Activated B cell treated with CpG ODN at 0.5 μM for 24 hours (primary cell): ENCODE results near the gene ANKRD34B. TPM values are rescaled to one million over a fixed set of nuclear protein-coding genes. Genes with fewer than 3 reads are reported as not detected.
A peak's percentile ranks its signal among the peaks of the same experiment; 100 is the strongest.

Source experiments
- ATAC-seq: fragments of 200-7000 bp; cut with Tn5 transposase; one replicate; pipeline ENCODE4 v1.10.0; 2021; ENCODE audit warnings: low read depth, mild to moderate bottlenecking, moderate library complexity
- CTCF ChIA-PET: fragments of 350-600 bp; sonication (Branson Sonifier 250); formaldehyde crosslinking; loops from one replicate; lab custom pipeline; 2021; ENCODE audit warnings: antibody characterized with exemption; lab: Charles Lee
- POLR2A ChIA-PET: fragments of 350-600 bp; sonication (Branson Sonifier 250); formaldehyde crosslinking; loops from one replicate; lab custom pipeline; 2021; ENCODE audit warnings: antibody characterized with exemption; lab: Charles Lee
- DNase-seq: peaks from one replicate; pipeline ENCODE4 v3.0.0; 2022
- H3K27ac Mint-ChIP-seq: one replicate; pipeline ENCODE4 v1.8.0; 2020; ENCODE audit warnings: mixed read lengths
- H3K27me3 Mint-ChIP-seq: one replicate; pipeline ENCODE4 v1.8.0; 2021; ENCODE audit warnings: mixed read lengths
- H3K36me3 Mint-ChIP-seq: one replicate; pipeline ENCODE4 v1.8.0; 2021; ENCODE audit warnings: low read depth, mixed read lengths
- H3K4me1 Mint-ChIP-seq: one replicate; pipeline ENCODE4 v1.8.0; 2021; ENCODE audit warnings: mixed read lengths
- H3K4me3 Mint-ChIP-seq: one replicate; pipeline ENCODE4 v1.8.0; 2020; ENCODE audit warnings: mild to moderate bottlenecking, mixed read lengths
- H3K9me3 Mint-ChIP-seq: one replicate; pipeline ENCODE4 v1.8.0; 2020; ENCODE audit warnings: mixed read lengths
- intact Hi-C: fragments of 100-400 bp; cut with micrococcal nuclease; formaldehyde crosslinking; loops from one replicate; pipeline ENCODE4 v1.15.1; 2024
- total RNA-seq: library from RNA; stranded (reverse); gene quantifications from 2 replicates; pipeline ENCODE4 v1.2.3, GENCODE V29; 2022
- TF ChIP-seq, protein P1 (sequence below): fragments of 200-600 bp; IDR thresholded peaks from one replicate; pipeline ENCODE4 v1.8.0; 2022; ENCODE audit warnings: antibody characterized with exemption, mild to moderate bottlenecking

The ANKRD34B gene
- not detected in 2 replicates for total RNA-seq

DNA sequence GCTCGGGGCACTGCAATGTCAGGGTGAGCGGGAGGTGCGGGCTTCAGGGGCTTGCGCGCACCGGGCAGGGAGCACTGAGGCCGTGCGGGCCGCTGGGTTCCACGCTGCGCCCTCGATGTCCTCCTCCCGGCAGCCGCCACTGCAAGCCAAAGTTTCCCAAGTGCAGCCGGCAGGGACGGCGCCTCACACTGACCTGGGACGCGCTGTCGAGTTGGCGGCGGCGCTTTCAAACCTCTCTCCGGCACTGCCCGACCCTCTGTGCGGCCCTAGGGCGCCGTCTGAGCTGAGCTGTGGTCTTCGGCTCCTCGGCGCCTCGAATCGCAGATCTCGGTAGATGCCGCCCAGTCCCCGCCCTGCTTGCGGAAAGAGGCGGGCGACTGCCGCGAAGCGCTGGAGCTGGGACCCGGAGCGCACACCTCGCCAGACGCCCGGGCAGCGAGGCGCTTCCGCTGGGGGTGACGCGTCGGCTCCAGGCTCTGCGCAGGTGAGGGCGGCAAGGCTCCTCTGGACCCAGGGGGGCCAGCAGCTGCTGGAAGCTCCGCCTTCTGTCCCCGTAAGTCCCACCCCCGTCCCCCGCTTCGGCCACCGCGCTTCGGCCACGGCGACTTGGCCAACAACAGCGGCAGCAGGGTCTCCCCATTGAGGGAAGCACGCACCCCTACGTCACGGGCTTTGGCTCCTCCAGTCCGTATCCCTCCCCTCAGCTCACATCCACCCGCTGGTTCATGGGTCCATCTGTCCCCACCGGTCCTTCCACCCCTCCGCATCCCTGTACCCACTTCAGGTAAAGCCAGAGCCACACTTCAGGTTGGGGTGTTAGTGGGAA, at the start of gene ANKRD34B:
ANKRD34B (minus strand) TSS at position 320 of the 826 bp plus-strand sequence. CDS start 10,261 bp downstream, outside the sequence.
- CTCF ChIA-PET = no interaction called here
- POLR2A ChIA-PET = no interaction called here
- H3K4me1 Mint-ChIP-seq = peaks cover 8% of the 10 kb centered on the region

DNA sequence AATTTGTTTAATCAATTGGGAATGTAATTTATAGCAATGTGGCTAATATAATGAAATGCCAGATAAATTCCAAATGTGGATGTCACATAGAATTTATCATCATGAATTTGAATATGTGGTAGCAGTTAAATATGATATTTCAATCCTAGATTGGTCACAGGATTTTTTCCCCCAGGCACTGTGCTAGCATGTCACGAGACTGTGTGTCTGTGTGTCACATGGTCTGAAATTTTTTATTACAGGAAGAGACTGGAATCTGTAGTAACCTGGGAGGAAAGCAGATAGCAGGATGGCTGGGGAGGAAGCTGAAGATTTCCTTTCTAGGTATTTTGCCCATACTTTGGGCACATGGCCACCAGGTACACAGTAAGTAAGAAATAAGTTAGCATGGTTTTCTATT, 49.0 kb upstream of the ANKRD34B start:
- Mint-ChIP-seq H3K36me3 (no peaks in the 10 kb centered on the region), H3K9me3 (no peaks in the 10 kb centered on the region), H3K27ac (no peak overlapping the region), H3K4me3 (no peak overlapping the region), H3K4me1 (no peaks in the 10 kb centered on the region), H3K27me3 (no peaks in the 10 kb centered on the region)
- no peak for DNase-seq
- CTCF ChIA-PET = no interaction called here
- intact Hi-C loops = no loop called here
- TF ChIP-seq, protein P1, sequence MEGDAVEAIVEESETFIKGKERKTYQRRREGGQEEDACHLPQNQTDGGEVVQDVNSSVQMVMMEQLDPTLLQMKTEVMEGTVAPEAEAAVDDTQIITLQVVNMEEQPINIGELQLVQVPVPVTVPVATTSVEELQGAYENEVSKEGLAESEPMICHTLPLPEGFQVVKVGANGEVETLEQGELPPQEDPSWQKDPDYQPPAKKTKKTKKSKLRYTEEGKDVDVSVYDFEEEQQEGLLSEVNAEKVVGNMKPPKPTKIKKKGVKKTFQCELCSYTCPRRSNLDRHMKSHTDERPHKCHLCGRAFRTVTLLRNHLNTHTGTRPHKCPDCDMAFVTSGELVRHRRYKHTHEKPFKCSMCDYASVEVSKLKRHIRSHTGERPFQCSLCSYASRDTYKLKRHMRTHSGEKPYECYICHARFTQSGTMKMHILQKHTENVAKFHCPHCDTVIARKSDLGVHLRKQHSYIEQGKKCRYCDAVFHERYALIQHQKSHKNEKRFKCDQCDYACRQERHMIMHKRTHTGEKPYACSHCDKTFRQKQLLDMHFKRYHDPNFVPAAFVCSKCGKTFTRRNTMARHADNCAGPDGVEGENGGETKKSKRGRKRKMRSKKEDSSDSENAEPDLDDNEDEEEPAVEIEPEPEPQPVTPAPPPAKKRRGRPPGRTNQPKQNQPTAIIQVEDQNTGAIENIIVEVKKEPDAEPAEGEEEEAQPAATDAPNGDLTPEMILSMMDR = no peak
- ATAC-seq = no peak
- POLR2A ChIA-PET = no interaction called here

More for the DNA sequence above, at the start of gene ANKRD34B:
- peaks cover 46% of the 10 kb centered on the region for H3K27me3 Mint-ChIP-seq
- H3K27ac Mint-ChIP-seq = no peak within 1 kb of the TSS
- H3K36me3 Mint-ChIP-seq = no peaks in the 10 kb centered on the region
- DNase-seq = no peak
- H3K9me3 Mint-ChIP-seq = no peaks in the 10 kb centered on the region
- no peak for ATAC-seq
- TF ChIP-seq, protein P1 = no peak
- H3K4me3 Mint-ChIP-seq = peak within 1 kb of the TSS; percentile 70
- intact Hi-C loops = no loop called here

DNA sequence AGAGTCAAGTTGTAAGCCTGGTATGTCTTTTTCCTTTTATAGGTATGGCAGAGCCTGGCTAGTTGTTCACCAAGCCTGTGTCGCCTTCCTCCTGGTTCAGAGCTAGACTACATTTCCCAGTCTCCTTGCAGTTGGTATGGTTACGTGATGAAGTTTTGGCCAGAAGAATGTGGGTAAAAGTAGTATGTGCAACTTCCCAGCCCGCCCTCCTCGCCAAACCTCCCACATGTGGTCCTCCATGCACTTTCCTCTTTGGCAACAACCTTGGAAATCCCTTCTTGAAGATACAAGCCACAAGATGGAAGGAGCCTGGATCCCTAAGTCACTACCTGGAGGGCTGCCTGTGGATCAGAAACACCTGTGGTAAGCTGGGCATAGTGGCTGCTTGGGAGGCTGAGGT, 48.4 kb upstream of the ANKRD34B start:
- no peaks in the 10 kb centered on the region for H3K36me3 Mint-ChIP-seq
- H3K27ac Mint-ChIP-seq = no peak overlapping the region
- H3K4me3 Mint-ChIP-seq = no peak overlapping the region
- intact Hi-C loops = no loop called here
- no peaks in the 10 kb centered on the region for H3K4me1 Mint-ChIP-seq
- ChIA-PET POLR2A (no interaction called here), CTCF (no interaction called here)
- DNase-seq (no peak), ATAC-seq (no peak)
- H3K27me3 Mint-ChIP-seq = no peaks in the 10 kb centered on the region
- TF ChIP-seq, protein P1 = no peak
- no peaks in the 10 kb centered on the region for H3K9me3 Mint-ChIP-seq

DNA sequence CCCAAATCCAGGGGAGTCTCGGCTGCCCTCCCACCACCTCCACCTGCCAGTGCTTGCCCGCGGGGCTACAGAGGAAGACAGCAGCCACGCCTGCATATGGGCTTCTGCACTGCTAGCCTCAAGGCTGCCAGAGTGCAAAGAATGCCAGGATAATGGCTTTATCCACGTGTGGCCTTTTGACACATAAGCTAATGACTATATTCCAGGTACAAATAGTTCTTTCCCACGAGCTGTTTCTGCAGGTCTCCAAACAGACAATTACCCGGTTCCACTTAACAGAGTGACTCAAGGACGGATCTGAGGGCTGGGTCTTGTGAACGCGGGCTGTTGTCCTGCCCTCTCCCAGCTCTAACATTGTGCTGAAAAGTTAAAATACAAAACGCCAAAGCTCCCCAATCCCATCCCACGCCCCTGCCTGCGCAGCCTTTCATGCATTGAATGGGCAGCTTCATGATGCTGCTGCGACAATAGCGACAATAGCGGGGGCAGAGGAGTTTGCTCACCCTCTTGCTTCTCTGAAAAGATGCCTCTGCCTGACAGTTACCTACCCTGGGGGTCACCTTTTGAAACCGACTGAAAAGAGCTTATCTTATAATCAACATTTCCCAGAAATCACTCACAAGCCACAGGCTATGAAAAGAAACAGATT, 45.3 kb upstream of the ANKRD34B start:
- no peaks in the 10 kb centered on the region for H3K36me3 Mint-ChIP-seq
- POLR2A ChIA-PET = no interaction called here
- TF ChIP-seq, protein P1 = no peak
- no peak for DNase-seq
- no peaks in the 10 kb centered on the region for H3K4me1 Mint-ChIP-seq
- intact Hi-C loops = no loop called here
- H3K9me3 Mint-ChIP-seq = no peaks in the 10 kb centered on the region
- CTCF ChIA-PET = no interaction called here
- H3K27me3 Mint-ChIP-seq = no peaks in the 10 kb centered on the region
- no peak overlapping the region for H3K27ac Mint-ChIP-seq
- H3K4me3 Mint-ChIP-seq = no peak overlapping the region
- no peak for ATAC-seq

DNA sequence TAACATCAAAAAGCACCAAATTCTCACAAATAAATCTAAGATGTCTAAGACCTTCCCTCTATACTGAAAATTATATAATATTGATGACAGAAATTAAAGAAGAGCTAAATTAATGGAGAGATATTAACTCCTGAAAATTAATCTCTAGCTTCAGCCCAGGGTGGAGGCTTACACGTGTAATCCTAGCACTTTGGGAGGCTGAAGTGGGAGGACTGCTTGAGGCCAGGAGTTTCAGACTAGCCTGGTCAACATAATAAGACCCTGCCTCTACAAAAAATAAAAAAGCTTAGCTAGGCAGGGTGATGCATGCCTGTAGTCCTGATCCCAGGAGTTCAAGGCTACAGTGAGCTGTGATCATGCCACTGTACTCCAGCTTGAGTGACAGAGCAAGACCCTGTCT, 39.6 kb upstream of the ANKRD34B start:
- TF ChIP-seq, protein P1 = no peak
- Mint-ChIP-seq H3K27ac (no peak overlapping the region), H3K27me3 (no peaks in the 10 kb centered on the region), H3K36me3 (no peaks in the 10 kb centered on the region), H3K4me3 (no peak overlapping the region), H3K9me3 (peaks cover 11% of the 10 kb centered on the region), H3K4me1 (no peaks in the 10 kb centered on the region)
- ATAC-seq (no peak), DNase-seq (no peak)
- intact Hi-C loops = no loop called here
- POLR2A ChIA-PET = no interaction called here
- CTCF ChIA-PET = no interaction called here
